ENCODE results near the gene DPY19L3.

DPY19L3 gene

GRCh38 chr19:32404213-32404932 is 1.2 kb upstream of the DPY19L3 start:
- Histone ChIP-seq H3K4me2 (ENCODE audit: low read depth, low read length, poor library complexity, severe bottlenecking) (peak overlapping the region; percentile 93), H3K4me3 (ENCODE audit: low read length, poor library complexity, severe bottlenecking) (peak overlapping the region; percentile 97), H3F3A (ENCODE audit: low read depth) (no peaks in the 10 kb centered on the region), H3K36me3 (ENCODE audit: insufficient read depth, low read length) (no peaks in the 10 kb centered on the region; the same call in 1 of the 2 replicates), H3K27me3 (ENCODE audit: insufficient read depth, low read length, poor library complexity, severe bottlenecking) (no peaks in the 10 kb centered on the region), H3K9ac (ENCODE audit: low read depth, low read length, poor library complexity, severe bottlenecking) (peak overlapping the region; percentile 98), H3K9me3 (ENCODE audit: insufficient read depth, low read depth, low read length) (no peaks in the 10 kb centered on the region), H3K79me2 (ENCODE audit: insufficient read depth, low read length) (peaks cover 38% of the 10 kb centered on the region), H2AFZ (ENCODE audit: low read length) (peak overlapping the region; percentile 85; the same call in 1 of the 2 replicates), H4K20me1 (ENCODE audit: insufficient read depth, low read length, poor library complexity, severe bottlenecking) (no peaks in the 10 kb centered on the region), H3K4me1 (ENCODE audit: insufficient read depth, low read length, poor library complexity, severe bottlenecking) (peaks cover 38% of the 10 kb centered on the region), H3K9me2 (replicated peaks; ENCODE audit: low read depth, low read length) (no peaks in the 10 kb centered on the region)
- TF ChIP-seq EZH2phosphoT487 (IDR thresholded peaks at IDR 0.05; ENCODE audit: borderline replicate concordance), result no peak
- TF ChIP-seq CTCF (conservative IDR thresholded peaks at IDR 0.05; ENCODE audit: low read length), result no peak

GRCh38 chr19:32404933-32405430 is 588 bp upstream of the DPY19L3 start:
- H3K9me2 ChIP-seq (replicated peaks; ENCODE audit: low read depth, low read length), result no peaks in the 10 kb centered on the region
- TF ChIP-seq CTCF (conservative IDR thresholded peaks at IDR 0.05; ENCODE audit: low read length), result no peak
- no peak for TF ChIP-seq EZH2phosphoT487 (IDR thresholded peaks at IDR 0.05; ENCODE audit: borderline replicate concordance)
- peaks cover 43% of the 10 kb centered on the region for H3K4me1 ChIP-seq (ENCODE audit: insufficient read depth, low read length, poor library complexity, severe bottlenecking)
- H3K4me3 ChIP-seq (ENCODE audit: low read length, poor library complexity, severe bottlenecking), result peak overlapping the region; percentile 97
- no peaks in the 10 kb centered on the region for H3K9me3 ChIP-seq (ENCODE audit: insufficient read depth, low read depth, low read length)
- no peaks in the 10 kb centered on the region for H3K27me3 ChIP-seq (ENCODE audit: insufficient read depth, low read length, poor library complexity, severe bottlenecking)
- no peaks in the 10 kb centered on the region for H3F3A ChIP-seq (ENCODE audit: low read depth)
- H3K4me2 ChIP-seq (ENCODE audit: low read depth, low read length, poor library complexity, severe bottlenecking), result peak overlapping the region; percentile 93
- peaks cover 38% of the 10 kb centered on the region for H3K79me2 ChIP-seq (ENCODE audit: insufficient read depth, low read length)
- H3K9ac ChIP-seq (ENCODE audit: low read depth, low read length, poor library complexity, severe bottlenecking), result peak overlapping the region; percentile 98
- H2AFZ ChIP-seq (ENCODE audit: low read length), result peak overlapping the region; percentile 85
- peaks cover 4% of the 10 kb centered on the region; the same call in 1 of the 2 replicates for H3K36me3 ChIP-seq (ENCODE audit: insufficient read depth, low read length)
- no peaks in the 10 kb centered on the region for H4K20me1 ChIP-seq (ENCODE audit: insufficient read depth, low read length, poor library complexity, severe bottlenecking)

- Histone ChIP-seq H2AFZ (ENCODE audit: low read length) (peak overlapping the region; percentile 84; the same call in 1 of the 2 replicates), H3K79me2 (ENCODE audit: insufficient read depth, low read length) (peaks cover 38% of the 10 kb centered on the region), H3K4me2 (ENCODE audit: low read depth, low read length, poor library complexity, severe bottlenecking) (peak overlapping the region; percentile 88), H4K20me1 (ENCODE audit: insufficient read depth, low read length, poor library complexity, severe bottlenecking) (no peaks in the 10 kb centered on the region), H3F3A (ENCODE audit: low read depth) (no peaks in the 10 kb centered on the region), H3K4me3 (ENCODE audit: low read length, poor library complexity, severe bottlenecking) (peak overlapping the region; percentile 97), H3K4me1 (ENCODE audit: insufficient read depth, low read length, poor library complexity, severe bottlenecking) (peaks cover 43% of the 10 kb centered on the region), H3K9me2 (replicated peaks; ENCODE audit: low read depth, low read length) (no peaks in the 10 kb centered on the region), H3K9ac (ENCODE audit: low read depth, low read length, poor library complexity, severe bottlenecking) (peak overlapping the region; percentile 98), H3K36me3 (ENCODE audit: insufficient read depth, low read length) (peaks cover 4% of the 10 kb centered on the region; the same call in 1 of the 2 replicates), H3K27me3 (ENCODE audit: insufficient read depth, low read length, poor library complexity, severe bottlenecking) (no peaks in the 10 kb centered on the region), H3K9me3 (ENCODE audit: insufficient read depth, low read depth, low read length) (no peaks in the 10 kb centered on the region)
- no peak for TF ChIP-seq EZH2phosphoT487 (IDR thresholded peaks at IDR 0.05; ENCODE audit: borderline replicate concordance)
- TF ChIP-seq CTCF (conservative IDR thresholded peaks at IDR 0.05; ENCODE audit: low read length), result no peak
These were observed 812 bp downstream of the DPY19L3 start for GRCh38 chr19:32406161-32407003.

Measured in Loucy (cell line).